Left lobe of liver (tissue), 2 donors: ENCODE results near the gene TRIM22. TPM values are rescaled to one million over a fixed set of nuclear protein-coding genes. Genes with fewer than 3 reads are reported as not detected.
"Not testable (repeated sequence)": the region's sequence is repeated elsewhere in the genome, so short reads cannot be mapped to it uniquely, and the experiment has no call there.

Source experiments
- ATAC-seq: fragments of 200-7000 bp; cut with Tn5 transposase; one replicate; pipeline ENCODE4 v1.9.1; 2020; ENCODE audit warnings: mild to moderate bottlenecking, moderate library complexity
- DNase-seq: peaks from one replicate; pipeline ENCODE4 v3.0.0-alpha.2; 2020; ENCODE audit warnings: low spot score
- total RNA-seq: library from RNA; stranded (reverse); gene quantifications from one replicate; pipeline ENCODE4 v1.2.1, GENCODE V29; 2021
- donor health status: DM: no; HTN: no; CAD: no; lungs with moderate emphysema.
- donor health status: DM: no; HTN: yes; CAD: no.

The TRIM22 gene
- total RNA-seq, 1 donor from 2014 or later, result 8.0 TPM

GRCh38 chr11:5690736-5691135 lies 1.1 kb downstream of the TRIM22 start:
- ATAC-seq, result peak; percentile 36
- no peak for DNase-seq

- not testable (repeated sequence) for DNase-seq, ATAC-seq
Observed at GRCh38 chr11:5691238-5691963, 1.8 kb downstream of the TRIM22 start.

DNA sequence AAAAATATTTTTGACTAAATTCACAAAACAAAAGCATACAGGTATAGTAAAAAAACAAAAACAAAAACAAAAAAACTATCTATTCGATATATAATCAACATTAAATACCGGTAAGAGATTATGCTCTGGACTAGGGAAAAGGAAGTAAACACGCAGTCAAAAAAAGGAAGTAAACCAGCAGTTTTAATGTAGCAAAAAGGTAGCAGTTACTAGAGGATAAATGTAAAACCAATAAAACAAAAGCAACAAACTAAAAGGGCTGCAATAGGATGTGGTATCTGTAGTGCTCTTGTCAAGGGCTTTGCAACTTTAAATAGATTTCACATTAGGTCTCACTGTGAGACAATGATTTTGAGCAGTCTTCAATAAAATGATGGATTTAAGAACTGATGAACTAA lies 2.4 kb downstream of the TRIM22 start:
- DNase-seq (no peak), ATAC-seq (no peak)

DNA sequence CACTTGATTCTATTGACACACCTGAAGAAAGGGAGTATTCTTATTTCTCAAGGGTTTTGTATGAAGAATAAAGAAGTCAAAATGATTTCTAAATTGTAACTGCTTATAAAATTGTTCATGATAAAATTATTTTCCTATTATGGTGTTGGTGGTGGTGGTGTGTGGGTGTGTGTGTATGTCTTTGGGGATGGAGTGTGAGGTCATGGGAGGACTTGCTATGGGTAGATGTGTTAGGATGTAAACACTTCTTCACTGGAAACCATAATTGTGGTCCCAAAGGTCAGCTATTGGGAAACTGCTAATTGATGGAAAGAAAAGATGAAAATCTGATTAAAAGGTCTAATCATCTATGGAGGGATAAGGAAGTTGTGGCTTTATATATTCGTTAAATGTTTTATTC lies 5.1 kb downstream of the TRIM22 start:
- DNase-seq, result no peak
- no peak for ATAC-seq

GRCh38 chr11:5695580-5695979 lies 6.0 kb downstream of the TRIM22 start:
- DNase-seq, result no peak
- ATAC-seq, result no peak

DNA sequence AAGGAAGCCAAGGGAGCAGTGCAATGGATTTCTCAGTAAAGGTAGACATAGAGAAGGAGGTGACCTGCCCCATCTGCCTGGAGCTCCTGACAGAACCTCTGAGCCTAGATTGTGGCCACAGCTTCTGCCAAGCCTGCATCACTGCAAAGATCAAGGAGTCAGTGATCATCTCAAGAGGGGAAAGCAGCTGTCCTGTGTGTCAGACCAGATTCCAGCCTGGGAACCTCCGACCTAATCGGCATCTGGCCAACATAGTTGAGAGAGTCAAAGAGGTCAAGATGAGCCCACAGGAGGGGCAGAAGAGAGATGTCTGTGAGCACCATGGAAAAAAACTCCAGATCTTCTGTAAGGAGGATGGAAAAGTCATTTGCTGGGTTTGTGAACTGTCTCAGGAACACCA lies 6.6 kb downstream of the TRIM22 start:
- ATAC-seq (no peak), DNase-seq (no peak)

DNA sequence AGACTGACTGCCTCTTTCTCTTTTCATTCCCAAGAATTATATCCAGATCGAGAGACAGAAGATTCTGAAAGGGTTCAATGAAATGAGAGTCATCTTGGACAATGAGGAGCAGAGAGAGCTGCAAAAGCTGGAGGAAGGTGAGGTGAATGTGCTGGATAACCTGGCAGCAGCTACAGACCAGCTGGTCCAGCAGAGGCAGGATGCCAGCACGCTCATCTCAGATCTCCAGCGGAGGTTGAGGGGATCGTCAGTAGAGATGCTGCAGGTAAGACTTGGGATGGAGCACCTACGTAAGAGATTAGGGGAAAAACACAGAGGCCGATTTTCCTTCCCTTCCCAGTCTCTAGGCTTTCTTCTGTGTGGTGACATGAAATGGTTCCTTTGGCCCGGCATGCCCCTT lies 8.7 kb downstream of the TRIM22 start:
- DNase-seq (no peak), ATAC-seq (no peak)

DNA sequence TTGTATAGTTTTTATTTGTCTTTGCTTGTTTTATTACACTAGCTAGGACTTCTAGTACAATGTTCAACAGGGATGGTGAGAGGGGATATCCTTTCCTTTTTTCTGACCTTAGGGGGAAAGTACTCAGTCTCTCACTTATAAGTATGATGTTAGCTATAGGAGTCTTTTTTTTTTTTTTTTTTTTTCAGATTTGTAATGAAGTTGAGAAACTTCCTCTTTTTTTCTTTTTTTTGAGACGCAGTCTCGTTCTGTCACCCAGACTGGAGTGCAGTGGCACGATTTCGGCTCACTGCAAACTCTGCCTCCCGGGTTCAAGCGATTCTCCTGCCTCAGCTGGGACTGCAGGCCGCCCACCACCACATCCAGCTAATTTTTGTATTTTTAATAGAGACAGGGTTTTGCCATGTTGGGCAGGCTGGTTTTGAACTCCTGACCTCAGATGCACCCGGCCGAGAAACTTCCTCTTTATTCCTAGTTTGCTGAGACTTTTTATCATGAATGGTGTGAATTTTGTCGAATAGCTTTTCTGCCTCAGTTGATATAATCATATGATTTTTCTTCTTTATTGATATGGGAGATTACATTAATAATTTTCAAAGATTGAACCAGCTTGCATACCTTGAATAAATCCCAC lies 10.9 kb downstream of the TRIM22 start:
- DNase-seq, result no peak
- no peak for ATAC-seq

GRCh38 chr11:5701055-5701577 lies 11.5 kb downstream of the TRIM22 start:
- ATAC-seq, result no peak

GRCh38 chr11:5703741-5704536 lies 14.3 kb downstream of the TRIM22 start:
- no peak for ATAC-seq
- no peak for DNase-seq

More at GRCh38 chr11:5701055-5701577, 11.5 kb downstream of the TRIM22 start:
- no peak for DNase-seq

DNA sequence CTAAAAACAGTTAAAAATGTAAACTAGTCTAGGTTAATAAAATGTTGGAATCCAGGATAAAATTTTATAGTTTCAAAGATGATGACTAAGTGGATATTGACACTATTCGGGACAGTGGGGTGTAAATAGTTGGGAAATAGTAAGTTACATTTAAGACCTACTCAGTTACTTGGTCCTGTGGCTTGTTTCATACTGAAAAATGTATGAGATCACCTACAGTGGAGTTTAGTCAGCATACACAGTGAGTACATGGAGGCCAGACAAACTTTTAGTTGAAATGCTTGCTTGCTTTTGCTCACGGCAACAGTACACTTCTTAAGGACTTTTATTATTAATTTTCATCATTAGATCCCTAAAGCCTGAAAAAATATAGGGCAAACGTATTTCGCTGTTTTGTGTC lies 16.1 kb downstream of the TRIM22 start:
- ATAC-seq (no peak), DNase-seq (no peak)

GRCh38 chr11:5712507-5712906 lies 22.9 kb downstream of the TRIM22 start:
- peak; percentile 76 for ATAC-seq
- DNase-seq, result no peak

DNA sequence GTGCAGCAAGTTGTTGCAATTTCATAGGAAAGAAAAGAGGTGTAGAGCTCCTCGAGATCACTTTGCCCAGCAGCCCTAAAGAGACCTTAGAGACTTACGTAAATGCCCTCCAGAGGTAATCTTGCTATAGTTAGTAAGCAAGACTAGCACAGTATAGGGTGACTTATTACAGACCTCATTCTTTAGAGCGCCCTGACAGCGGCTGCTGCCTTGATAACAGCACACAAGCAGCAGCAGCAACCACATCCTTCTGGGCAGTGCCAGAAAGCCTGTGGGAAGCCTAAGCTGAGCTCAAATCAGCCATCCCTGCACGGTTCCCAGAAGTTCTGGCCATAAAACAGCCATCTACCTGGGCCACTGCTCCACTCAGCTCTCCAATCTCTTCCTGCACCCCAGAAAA lies 24.1 kb downstream of the TRIM22 start:
- ATAC-seq, result no peak
- DNase-seq, result no peak

- not testable (repeated sequence) for ATAC-seq, DNase-seq
Observed at GRCh38 chr11:5716518-5716917, 26.9 kb downstream of the TRIM22 start.

GRCh38 chr11:5719703-5720495 lies 30.3 kb downstream of the TRIM22 start:
- no peak for ATAC-seq
- no peak for DNase-seq

DNA sequence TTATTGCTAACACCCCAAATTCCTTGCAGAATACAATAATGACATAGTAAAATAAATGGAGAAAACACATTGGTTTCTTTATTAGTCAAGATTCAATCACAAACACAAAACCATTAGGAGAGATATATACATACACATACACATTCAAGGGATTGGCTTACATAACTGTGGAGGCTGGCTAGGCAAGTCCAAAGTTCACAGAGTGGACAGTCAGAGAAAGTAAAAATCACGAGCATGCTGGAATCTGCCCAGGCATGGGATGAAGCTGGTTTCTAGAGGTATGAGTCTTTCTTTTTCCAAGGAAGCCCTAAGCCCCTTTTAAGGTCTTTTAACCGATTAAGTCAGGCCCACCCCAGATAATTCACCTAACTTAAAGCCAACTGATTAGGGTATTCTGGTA lies 33.0 kb downstream of the TRIM22 start:
- ATAC-seq (peak; percentile 87), DNase-seq (no peak)

- ATAC-seq, result no peak
- DNase-seq, result no peak
Observed at GRCh38 chr11:5726351-5726750, 36.8 kb downstream of the TRIM22 start.

- DNase-seq (no peak), ATAC-seq (no peak)
Observed at GRCh38 chr11:5727691-5728090, 38.1 kb downstream of the TRIM22 start.

- ATAC-seq (no peak), DNase-seq (no peak)
Observed at GRCh38 chr11:5736396-5736795, 46.8 kb downstream of the TRIM22 start, which contains the start of gene OR56B1. OR56B1 (plus strand) TSS chr11:5736448; CDS start chr11:5736517, 69 bp downstream.

GRCh38 chr11:5737091-5737490 lies 47.5 kb downstream of the TRIM22 start:
- ATAC-seq, result no peak
- DNase-seq, result no peak
